AG09319 (cell line): ENCODE results near the gene ZNF280C.

Experiments
- DNase-seq: peaks from one replicate; pipeline ENCODE4 v3.0.0-alpha.2; 2010; ENCODE audit warnings: low read depth; ENCODE audit errors: extremely low read depth
- TF ChIP-seq, protein P1 (sequence below): IDR thresholded peaks from 2 replicates; pipeline ENCODE4 v1.5.1; 2011; ENCODE audit warnings: low read depth, mild to moderate bottlenecking, inconsistent platforms, low read length, moderate library complexity

Gene ZNF280C

DNA sequence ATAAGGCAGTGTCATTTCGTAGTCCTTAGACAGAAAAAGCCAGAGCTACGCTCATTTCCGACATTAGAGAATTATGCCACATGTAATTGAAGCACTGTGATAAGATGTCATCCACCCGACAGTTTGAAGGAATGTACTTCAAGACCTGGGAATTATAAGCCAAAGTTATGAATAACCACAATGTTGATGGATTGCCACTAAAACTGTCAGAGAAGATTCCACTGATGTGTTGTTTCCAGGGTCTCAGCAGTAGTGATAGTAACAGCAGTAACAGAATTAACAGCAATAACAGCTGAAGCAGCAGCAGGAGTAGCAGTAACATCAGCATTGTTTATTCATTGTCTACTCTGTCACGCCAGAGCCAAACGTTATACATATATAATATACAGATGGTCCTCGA is 72.2 kb downstream of the ZNF280C start:
- no peak for DNase-seq
- TF ChIP-seq, protein P1, sequence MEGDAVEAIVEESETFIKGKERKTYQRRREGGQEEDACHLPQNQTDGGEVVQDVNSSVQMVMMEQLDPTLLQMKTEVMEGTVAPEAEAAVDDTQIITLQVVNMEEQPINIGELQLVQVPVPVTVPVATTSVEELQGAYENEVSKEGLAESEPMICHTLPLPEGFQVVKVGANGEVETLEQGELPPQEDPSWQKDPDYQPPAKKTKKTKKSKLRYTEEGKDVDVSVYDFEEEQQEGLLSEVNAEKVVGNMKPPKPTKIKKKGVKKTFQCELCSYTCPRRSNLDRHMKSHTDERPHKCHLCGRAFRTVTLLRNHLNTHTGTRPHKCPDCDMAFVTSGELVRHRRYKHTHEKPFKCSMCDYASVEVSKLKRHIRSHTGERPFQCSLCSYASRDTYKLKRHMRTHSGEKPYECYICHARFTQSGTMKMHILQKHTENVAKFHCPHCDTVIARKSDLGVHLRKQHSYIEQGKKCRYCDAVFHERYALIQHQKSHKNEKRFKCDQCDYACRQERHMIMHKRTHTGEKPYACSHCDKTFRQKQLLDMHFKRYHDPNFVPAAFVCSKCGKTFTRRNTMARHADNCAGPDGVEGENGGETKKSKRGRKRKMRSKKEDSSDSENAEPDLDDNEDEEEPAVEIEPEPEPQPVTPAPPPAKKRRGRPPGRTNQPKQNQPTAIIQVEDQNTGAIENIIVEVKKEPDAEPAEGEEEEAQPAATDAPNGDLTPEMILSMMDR: no peak

- TF ChIP-seq, protein P1: no peak
- DNase-seq: no peak
These were observed 77.9 kb downstream of the ZNF280C start for GRCh38 chrX:130190801-130191200.

DNA sequence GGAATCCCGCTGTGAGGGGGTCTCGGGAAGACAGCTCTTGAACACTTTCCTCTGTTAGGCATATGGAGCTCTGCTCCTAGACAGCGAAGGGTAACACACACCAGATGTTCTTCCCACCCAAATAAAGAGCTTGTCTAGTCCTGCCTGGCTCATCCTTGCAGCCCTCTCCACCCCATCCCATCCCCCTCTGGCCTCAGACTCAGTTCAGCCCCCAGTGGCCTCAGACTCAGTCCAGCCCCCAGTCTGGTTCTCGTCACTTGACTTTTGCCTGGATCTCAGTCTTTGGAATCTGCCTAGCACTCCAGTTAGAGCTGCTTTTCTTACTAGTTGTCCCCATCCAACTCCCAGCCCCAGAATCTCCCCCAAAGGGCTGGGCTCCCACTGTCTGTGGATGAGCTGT is 82.0 kb downstream of the ZNF280C start:
- TF ChIP-seq, protein P1: no peak
- DNase-seq: no peak

GRCh38 chrX:130184857-130185256 is 83.8 kb downstream of the ZNF280C start:
- TF ChIP-seq, protein P1: no peak
- no peak for DNase-seq

DNA sequence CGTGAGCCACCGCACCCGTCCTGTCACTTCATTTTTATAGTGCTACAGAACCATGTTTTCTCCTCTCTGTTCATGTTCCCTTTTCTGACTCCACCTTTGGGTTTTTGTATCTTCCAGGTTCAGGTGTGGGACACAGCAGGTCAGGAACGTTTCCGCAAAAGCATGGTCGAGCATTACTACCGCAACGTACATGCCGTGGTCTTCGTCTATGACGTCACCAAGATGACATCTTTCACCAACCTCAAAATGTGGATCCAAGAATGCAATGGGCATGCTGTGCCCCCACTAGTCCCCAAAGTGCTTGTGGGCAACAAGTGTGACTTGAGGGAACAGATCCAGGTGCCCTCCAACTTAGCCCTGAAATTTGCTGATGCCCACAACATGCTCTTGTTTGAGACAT is 84.5 kb downstream of the ZNF280C start:
- DNase-seq: no peak
- TF ChIP-seq, protein P1: no peak

GRCh38 chrX:130179579-130180215 is 89.0 kb downstream of the ZNF280C start:
- TF ChIP-seq, protein P1: no peak
- DNase-seq: no peak

GRCh38 chrX:130179170-130179569 is 89.5 kb downstream of the ZNF280C start:
- TF ChIP-seq, protein P1: no peak
- DNase-seq: no peak
